Esophagus muscularis mucosa (tissue), 3 donors: Measurements from ENCODE around the gene CAD.

Experiments used
- CTCF ChIP-seq, 3 experiments: fragments of 200-600 bp in 2 of 3; fragments of 450-650 bp in 1 of 3; sonication (generic) in 2 of 3; IDR thresholded peaks; one replicate each; pipeline ENCODE4 v1.5.1; 2017 to 2019; ENCODE audit warnings: antibody characterized with exemption in 3 of 3, mild to moderate bottlenecking in 2 of 3, moderate library complexity in 1 of 3
- POLR2A ChIP-seq: fragments of 450-650 bp; IDR thresholded peaks from one replicate; pipeline ENCODE4 v1.6.1; 2017; ENCODE audit warnings: antibody characterized with exemption, moderate library complexity, mild to moderate bottlenecking, low read depth
- POLR2AphosphoS5 ChIP-seq, 2 donors: sonication (generic); formaldehyde crosslinking; IDR thresholded peaks; one replicate each; pipeline ENCODE4 v1.6.1; 2017; ENCODE audit warnings: antibody characterized with exemption in 2 of 2

- TF ChIP-seq POLR2AphosphoS5 (IDR thresholded peaks at IDR 0.05) (no peak), CTCF (IDR thresholded peaks at IDR 0.05) (no peak), POLR2A (no peak)
Observed at GRCh38 chr2:27194538-27195354, 22.4 kb upstream of the CAD start.
